Activated naive CD4-positive, alpha-beta T cell treated with Interleukin-2 at 50 U/mL for 16 hours (primary cell): ENCODE results near the gene CASP2.

ENCODE experiments used
- DNase-seq: peaks from one replicate; pipeline ENCODE4 v3.0.0-alpha.2; 2020

CASP2 gene

GRCh38 chr7:143299346-143299745, 11.2 kb downstream of the CASP2 start:
- DNase-seq: no peak

DNA sequence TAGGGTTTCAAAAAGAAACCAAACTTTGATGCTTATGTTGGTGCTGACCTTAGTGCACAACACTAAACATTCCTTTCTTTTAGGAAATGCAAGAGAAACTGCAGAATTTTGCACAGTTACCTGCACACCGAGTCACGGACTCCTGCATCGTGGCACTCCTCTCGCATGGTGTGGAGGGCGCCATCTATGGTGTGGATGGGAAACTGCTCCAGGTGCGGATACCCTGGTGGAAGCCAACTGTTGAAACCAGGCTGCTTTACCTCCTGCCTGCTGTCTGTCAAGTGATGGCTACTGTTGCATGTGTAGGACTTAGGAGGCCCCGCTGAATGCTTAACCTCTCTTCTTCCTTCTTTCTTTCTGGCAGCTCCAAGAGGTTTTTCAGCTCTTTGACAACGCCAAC, 11.7 kb downstream of the CASP2 start:
- peak; percentile 66 for DNase-seq

GRCh38 chr7:143300959-143301935, 13.1 kb downstream of the CASP2 start:
- DNase-seq: no peak

GRCh38 chr7:143303733-143304132, 15.6 kb downstream of the CASP2 start:
- no peak for DNase-seq

GRCh38 chr7:143304938-143305337, 16.8 kb downstream of the CASP2 start:
- no peak for DNase-seq

- DNase-seq: peak; percentile 76
Observed at GRCh38 chr7:143305423-143306070, 17.4 kb downstream of the CASP2 start.

- no peak for DNase-seq
Observed at GRCh38 chr7:143308632-143309031, 20.5 kb downstream of the CASP2 start.

GRCh38 chr7:143314127-143314526, 26.0 kb downstream of the CASP2 start:
- no peak for DNase-seq

DNA sequence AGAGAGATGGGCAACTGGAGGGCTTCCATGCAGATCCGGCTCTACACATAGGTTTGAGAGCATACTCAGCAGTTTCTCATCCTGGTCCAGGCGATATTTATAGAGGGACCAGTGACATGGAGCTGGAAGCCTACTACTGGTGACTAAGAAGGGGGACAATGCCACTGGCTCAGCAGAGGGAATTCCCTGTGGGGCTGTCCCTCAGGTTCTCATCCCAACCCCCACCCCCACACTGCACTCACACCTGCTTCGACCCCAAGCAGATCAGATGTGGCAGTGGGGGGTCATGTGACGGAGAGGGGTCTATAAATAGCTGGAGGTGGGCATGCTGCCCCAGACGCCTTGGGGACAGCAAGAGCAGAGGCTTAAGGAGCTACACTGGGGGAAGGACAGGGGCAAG, 27.6 kb downstream of the CASP2 start, which contains the start of gene CLCN1:
Gene CLCN1 (plus strand): TSS at position 336 of the 400 bp plus-strand sequence. CDS start 102 bp downstream, outside the sequence.
- no peak for DNase-seq

DNA sequence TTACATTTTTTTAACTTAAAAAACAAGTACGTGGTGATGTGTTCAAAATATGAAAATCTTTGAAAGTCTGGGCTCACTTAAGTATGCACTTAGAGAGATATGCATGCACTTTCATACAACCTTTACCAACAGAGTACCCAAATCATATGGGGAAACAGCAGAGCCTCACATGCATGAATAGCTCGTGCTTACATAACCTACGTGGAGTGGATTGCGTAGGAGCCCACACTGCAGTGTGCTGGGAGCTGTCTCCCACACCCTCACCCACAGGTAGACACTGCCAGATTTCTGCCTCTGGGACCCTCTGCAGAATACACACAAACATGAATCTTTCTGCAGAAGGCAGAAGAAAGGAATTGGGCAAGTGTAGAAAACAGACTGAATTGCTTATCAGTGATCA, 28.3 kb downstream of the CASP2 start:
- DNase-seq: no peak

DNA sequence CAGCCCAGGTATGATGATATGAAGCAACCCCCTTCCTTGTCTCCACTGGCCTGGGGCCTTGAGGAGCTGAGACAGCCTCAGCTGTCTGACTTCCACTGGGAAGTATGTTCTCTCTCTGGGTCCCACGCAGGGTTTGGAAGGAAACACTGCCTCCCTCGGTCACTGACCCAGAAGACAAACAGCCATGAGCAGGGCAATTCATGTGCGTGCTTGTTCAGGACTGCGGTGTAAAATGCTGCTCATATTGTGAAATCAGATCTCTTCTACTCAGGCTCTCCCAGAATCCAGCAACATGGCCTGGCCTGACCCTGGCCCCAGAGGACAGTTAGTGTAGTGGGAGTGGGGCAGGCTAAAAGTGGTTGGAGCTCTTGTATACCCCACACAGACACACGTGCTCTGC, 30.5 kb downstream of the CASP2 start:
- DNase-seq: no peak

GRCh38 chr7:143320620-143321019, 32.5 kb downstream of the CASP2 start:
- no peak for DNase-seq

DNA sequence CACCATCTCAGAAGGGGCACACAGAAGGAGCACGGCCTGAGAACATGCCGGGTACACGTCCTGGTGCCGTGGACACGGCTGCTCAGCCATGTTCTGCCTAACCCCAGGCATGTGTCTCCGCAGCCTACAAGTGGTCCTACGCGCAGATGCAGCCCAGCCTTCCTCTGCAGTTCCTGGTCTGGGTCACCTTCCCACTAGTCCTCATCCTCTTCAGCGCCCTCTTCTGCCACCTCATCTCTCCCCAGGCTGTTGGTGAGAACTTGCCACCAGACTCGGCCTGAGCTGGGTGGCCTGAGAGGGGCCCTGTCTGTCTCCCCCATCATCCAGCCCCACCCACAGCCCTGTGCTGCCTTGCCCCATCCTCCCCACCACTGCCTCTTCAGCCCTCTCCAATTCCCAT, 33.1 kb downstream of the CASP2 start:
- DNase-seq: no peak

GRCh38 chr7:143321734-143322133, 33.6 kb downstream of the CASP2 start:
- DNase-seq: no peak

GRCh38 chr7:143322760-143323633, 34.8 kb downstream of the CASP2 start:
- no peak for DNase-seq

- no peak for DNase-seq
Observed at GRCh38 chr7:143323653-143324052, 35.5 kb downstream of the CASP2 start.

DNA sequence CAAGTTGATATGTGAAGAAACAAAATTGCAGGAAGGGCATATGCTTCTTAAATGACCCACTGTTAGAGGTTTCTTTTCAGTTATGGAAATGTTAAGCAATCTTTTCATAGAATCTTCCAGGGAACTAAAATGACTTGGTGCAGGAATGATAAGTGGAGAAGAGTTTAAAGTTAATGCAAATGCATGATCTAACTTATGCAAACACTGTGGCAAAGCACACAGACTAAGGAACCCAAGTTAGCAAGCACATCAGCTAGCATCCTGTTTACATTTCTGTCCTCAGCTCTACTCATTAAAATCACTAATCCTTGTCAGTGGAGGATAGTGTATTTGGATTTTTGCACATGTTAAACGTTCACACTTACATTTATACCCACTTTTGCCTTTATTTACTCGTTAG, 37.1 kb downstream of the CASP2 start:
- no peak for DNase-seq

- no peak for DNase-seq
Observed at GRCh38 chr7:143327903-143328302, 39.8 kb downstream of the CASP2 start.

DNA sequence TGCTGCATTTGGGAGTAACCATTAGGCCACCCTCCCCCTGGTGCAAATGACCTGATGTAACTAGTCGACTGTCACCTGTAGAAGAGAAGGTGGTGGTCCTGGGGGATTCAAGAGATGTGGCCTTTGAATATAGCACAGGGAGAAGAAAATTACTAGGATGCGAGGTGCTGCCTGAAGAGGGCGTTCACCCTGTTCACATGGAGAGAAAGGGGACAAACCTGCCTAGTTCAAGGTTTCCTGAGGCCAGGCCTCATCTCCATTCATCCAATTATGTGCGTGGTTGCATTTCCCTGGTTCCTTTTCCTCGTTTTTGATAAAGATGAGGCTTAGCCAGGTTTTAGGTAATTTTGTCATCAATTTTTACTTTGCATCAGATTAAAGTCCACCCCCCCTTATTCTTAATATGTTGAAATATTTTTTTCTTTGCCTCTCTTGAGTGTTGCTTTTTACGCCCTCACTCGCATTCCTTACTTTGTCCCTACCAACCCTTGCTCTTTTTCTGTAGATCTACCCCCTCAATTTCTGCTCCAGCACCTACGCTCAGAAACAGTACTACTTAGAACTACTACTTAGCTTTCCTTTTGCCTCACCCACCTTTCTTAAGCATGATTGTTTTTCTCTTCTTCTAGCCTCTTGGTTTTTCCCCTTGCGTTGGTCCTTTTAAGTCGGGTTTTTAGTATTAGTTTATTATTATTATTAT, 41.5 kb downstream of the CASP2 start:
- DNase-seq: no peak

- DNase-seq: no peak
Observed at GRCh38 chr7:143331179-143331801, 43.1 kb downstream of the CASP2 start.

- no peak for DNase-seq
Observed at GRCh38 chr7:143334244-143334643, 46.1 kb downstream of the CASP2 start.

DNA sequence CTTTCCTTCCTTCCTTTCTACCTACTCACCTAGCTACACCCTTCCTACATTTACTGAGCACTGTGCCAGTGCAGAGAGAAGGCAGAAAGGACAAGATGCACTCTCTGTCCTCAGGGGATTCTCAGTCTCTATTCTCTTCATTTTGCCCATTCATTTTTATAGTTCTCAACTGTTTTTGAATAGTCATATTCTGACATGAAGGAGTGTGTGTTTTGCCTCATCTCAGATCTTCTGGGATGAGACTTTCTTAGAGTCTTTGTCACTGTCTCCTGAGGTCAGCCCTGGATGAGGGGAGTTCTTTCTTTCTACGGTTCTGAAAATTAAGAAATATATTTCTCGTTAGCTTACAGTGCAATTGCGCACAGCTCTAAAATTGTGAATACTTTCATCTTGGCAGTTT, 49.1 kb downstream of the CASP2 start:
- DNase-seq: no peak
